Measurements from ENCODE around the gene ADGRG1.
"Not testable (repeated sequence)": the region's sequence is repeated elsewhere in the genome, so short reads cannot be mapped to it uniquely, and the experiment has no call there.

The ADGRG1 gene

GRCh38 chr16:57704905-57705852 lies 76.7 kb downstream of the ADGRG1 start:
- no peak overlapping the region for H3K4me3 ChIP-seq (ENCODE audit: low read length)
- TF ChIP-seq CTCF (conservative IDR thresholded peaks at IDR 0.05; ENCODE audit: low read length) = no peak
- DNase-seq (ENCODE audit: low read depth) = no peak

GRCh38 chr16:57706717-57707116 lies 78.3 kb downstream of the ADGRG1 start:
- no peak overlapping the region for H3K4me3 ChIP-seq (ENCODE audit: low read length)
- no peak for TF ChIP-seq CTCF (conservative IDR thresholded peaks at IDR 0.05; ENCODE audit: low read length)
- DNase-seq (ENCODE audit: low read depth) = no peak

- TF ChIP-seq CTCF (conservative IDR thresholded peaks at IDR 0.05; ENCODE audit: low read length) = no peak
- no peak for DNase-seq (ENCODE audit: low read depth)
- H3K4me3 ChIP-seq (ENCODE audit: low read length) = no peak overlapping the region
Measured at GRCh38 chr16:57707331-57707730, 78.9 kb downstream of the ADGRG1 start.

- DNase-seq (ENCODE audit: low read depth) = no peak
- no peak for TF ChIP-seq CTCF (conservative IDR thresholded peaks at IDR 0.05; ENCODE audit: low read length)
- H3K4me3 ChIP-seq (ENCODE audit: low read length) = no peak overlapping the region
Measured at GRCh38 chr16:57708168-57708567, 79.7 kb downstream of the ADGRG1 start.

- no peak for TF ChIP-seq CTCF (conservative IDR thresholded peaks at IDR 0.05; ENCODE audit: low read length)
- H3K4me3 ChIP-seq (ENCODE audit: low read length) = no peak overlapping the region
- DNase-seq (ENCODE audit: low read depth) = no peak
Measured at GRCh38 chr16:57709663-57710062, 81.2 kb downstream of the ADGRG1 start.

DNA sequence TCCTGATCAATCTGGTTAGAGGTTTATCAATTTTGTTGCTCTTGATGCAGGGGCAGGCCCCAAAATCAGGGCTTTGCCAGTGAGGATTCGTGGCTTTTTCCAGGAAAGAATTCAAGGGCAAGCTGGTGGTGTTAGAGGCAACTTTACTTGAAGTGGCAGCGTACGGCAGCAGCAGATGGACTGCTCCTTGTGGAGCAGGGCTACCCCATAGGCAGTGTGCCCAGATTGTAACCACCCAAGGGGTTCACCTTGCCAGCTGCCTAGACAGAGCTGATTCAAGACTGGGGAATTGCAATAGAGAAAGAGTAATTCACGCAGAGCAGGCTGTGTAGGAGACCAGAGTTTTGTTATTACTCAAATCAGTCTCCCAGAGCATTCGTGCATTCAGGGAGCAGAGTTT lies 82.9 kb downstream of the ADGRG1 start:
- DNase-seq (ENCODE audit: low read depth) = no peak
- no peak for TF ChIP-seq CTCF (conservative IDR thresholded peaks at IDR 0.05; ENCODE audit: low read length)

GRCh38 chr16:57711993-57712392 lies 83.6 kb downstream of the ADGRG1 start:
- no peak overlapping the region for H3K4me3 ChIP-seq (ENCODE audit: low read length)
- no peak for DNase-seq (ENCODE audit: low read depth)
- no peak for TF ChIP-seq CTCF (conservative IDR thresholded peaks at IDR 0.05; ENCODE audit: low read length)

More for the DNA sequence above, 82.9 kb downstream of the ADGRG1 start:
- H3K4me3 ChIP-seq (ENCODE audit: low read length) = no peak overlapping the region

GRCh38 chr16:57712569-57712968 lies 84.1 kb downstream of the ADGRG1 start:
- not testable (repeated sequence) for H3K4me3 ChIP-seq (ENCODE audit: low read length); DNase-seq (ENCODE audit: low read depth)

Data from AG10803 (cell line).